ENCODE data around the gene MAML3.

Gene MAML3

DNA sequence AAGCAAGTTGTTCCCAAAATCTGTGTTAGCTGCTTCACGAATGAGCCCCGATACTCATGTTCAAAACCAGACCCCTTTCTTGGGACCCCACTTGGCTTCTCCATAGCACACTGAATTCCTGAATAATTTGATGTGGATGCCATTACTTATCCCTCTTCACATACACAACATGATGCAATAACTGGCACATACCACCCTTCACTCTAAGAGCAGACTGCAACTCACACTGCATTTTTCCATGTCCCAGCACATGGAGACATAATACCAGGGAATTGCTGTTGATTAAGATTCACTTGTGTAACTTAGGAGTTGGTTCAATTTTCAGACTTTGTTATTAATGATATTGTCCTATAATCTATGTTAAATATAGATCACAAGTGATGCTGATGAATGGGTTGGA lies 213.4 kb downstream of the MAML3 start:
- in situ Hi-C loops (cut with MboI; ENCODE audit: low sequenced_read_pairs): no loop called here

DNA sequence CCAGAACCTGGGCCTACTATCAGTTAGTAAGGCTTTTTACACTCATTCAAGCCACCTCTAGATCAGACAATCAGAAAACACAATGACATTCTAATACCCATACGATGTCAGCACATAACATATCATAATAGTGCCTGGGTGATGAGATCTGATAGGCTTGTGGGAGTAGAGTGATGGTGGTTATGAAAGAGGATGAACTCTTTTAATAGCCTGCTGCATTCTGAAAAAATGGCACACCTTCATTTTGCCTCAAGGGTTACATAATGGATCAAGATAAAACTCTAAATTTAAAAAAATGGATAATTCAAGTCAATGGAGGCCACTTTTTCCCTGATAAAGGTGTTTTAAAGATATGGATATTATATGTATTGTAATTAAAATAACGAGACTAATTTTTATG lies 215.6 kb downstream of the MAML3 start:
- in situ Hi-C loops (cut with MboI; ENCODE audit: low sequenced_read_pairs): no loop called here

DNA sequence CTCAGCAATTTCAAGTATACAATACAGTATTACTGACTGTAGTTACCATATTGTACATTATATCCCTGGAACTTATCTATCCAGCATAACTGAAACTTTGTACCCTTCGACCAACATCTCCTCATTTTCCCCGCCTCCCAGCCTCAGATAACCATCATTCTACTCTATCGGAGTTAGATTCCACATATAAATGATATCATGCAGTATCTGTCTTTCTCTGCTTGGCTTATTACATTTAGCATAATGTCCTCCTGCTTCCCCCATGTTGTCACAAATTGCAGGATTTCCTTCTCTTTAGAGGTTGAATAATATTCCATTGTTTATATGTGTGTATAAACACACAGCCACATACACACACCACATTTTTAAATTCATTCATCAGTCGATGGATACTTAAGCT lies 218.1 kb downstream of the MAML3 start:
- in situ Hi-C loops (cut with MboI; ENCODE audit: low sequenced_read_pairs): no loop called here

DNA sequence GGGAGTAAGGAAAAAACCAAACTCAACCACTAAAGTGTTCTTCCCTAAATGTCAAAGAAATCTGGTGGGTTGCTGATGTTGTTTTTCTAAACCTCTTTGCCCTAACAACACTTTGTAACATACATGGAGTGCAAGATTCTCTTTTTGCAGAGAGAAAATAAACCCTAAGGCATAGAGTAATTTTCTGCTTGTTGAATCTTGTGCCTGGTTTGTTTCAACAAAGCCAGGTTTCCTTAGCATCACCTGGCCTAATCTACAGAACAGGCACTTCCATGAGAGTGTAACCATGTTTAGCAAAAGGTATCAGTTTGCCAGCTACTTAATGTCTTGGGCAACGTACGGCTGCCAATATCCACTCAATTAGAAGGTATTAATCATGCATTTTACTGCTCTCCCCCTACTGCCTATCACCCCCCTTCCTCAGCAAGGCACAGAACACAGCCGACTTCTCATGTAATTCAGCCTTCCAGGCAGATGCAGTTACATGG lies 219.2 kb downstream of the MAML3 start:
- in situ Hi-C loops (cut with MboI; ENCODE audit: low sequenced_read_pairs): no loop called here

DNA sequence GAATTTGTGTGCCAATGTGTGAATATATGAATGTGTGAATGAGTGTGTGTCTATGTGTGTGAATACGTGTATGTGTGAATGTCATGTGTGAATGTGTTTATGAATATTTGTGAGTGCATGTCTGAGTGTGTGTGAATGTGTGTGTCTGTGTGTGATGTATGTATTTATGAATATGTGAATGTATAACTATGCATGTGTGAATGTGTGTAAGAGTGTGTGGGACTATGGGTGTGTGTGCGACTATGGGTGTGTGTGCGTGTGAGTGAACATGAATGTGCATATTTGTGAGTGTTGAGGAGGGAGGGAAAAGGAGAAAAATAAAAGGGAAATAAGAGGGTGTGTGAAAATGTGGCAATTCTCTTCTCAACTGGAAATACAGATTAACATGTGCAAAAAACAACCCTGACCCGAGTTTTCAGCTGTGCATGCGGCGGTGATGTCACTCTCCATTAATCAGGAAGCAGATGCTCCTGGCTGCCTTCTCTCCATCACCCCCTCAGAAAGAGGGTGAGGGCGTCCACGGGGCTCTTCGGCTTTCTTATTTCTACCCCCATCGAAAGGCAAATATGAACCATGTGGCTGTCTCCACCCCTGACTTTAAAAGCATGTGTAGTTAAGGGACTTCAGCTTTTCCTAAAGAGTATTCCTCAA lies 219.8 kb downstream of the MAML3 start:
- in situ Hi-C loops (cut with MboI; ENCODE audit: low sequenced_read_pairs): no loop called here

DNA sequence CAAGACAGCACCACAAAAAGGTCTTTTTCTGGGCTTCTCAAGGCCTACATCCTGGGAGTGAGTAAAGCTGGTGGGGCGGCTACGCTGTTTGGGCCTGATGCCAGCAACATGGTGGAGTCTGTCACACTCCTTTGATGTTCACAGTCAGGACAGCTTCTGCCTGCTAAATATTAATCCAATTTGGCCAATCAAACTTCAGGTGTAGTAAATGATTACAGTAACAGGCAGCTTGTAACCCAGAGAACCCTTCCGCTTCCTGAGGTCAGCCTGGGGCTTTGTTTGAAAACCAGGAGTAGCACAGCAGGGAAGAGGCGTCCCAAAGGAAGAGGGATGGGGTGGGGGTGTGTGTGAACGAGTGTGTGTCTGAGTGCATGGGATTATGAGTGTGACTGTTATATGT lies 220.4 kb downstream of the MAML3 start:
- in situ Hi-C loops (cut with MboI; ENCODE audit: low sequenced_read_pairs): no loop called here

DNA sequence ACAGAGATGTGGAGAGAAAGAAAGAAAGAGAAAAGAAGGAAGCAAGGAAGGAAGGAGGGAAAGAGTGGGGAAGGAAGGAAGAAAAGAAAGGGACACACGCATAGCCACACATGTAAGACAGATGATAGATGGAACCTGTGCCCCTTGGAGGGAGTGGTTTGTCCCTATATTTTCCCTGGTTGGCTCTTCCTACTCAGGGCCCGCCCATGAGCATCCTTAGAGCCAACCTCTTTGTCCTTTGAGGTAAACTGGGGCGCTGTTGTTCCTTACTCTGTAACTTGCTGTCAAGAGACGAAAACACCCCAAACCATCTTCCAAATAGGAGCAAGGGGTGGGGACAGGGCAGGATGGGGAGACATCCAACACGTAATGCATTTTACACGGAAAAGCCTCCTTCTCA lies 220.9 kb downstream of the MAML3 start:
- in situ Hi-C loops (cut with MboI; ENCODE audit: low sequenced_read_pairs): no loop called here

DNA sequence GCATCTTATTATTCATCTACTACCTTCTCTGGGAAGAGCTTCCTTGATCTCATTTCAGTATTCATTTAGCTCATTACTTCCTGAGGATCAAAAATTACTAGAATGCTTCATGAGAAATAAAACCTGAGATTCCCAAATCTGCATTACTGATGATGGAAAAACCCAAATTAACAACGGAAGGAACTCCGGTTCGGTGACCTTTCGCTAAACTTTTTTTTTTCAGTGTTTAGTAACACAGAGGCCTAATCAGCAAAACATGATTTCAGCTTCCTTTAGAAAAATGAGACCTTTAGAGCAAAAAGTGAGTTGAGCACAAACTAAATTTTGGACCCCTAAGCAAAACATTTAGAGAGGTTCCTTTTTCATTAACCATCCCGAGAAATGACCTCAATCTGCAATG lies 229.2 kb downstream of the MAML3 start:
- in situ Hi-C loops (cut with MboI; ENCODE audit: low sequenced_read_pairs): no loop called here

DNA sequence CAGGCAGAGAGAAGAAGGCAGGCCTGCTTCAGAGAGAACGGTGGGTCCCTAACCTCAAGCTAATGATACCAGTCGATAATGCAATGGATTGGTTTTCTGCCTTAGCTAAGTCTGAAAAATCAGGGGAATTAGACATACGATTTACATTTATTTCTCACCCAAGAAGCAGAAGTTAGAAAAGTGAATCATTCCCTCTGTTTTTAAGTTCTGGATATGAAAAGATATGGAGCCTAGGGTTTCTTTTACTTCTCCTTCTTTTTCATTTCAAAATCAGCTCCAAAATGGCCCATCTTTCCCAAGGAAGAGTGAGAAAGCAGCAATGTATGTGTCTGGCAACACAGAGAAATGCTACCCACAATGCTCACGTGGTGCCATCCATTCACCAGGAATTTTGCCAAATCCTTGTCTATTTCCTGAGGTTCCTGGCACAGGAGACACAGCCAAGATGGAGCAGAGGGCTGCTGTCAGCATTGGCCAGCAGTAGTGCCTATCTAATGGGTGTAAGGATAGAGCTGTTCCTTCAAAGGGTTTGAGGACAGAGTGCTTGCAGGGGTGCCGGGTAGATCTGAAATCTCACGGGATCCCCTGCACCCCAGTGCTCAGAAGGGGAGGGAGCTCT lies 231.5 kb downstream of the MAML3 start:
- in situ Hi-C loops (cut with MboI; ENCODE audit: low sequenced_read_pairs): no loop called here

DNA sequence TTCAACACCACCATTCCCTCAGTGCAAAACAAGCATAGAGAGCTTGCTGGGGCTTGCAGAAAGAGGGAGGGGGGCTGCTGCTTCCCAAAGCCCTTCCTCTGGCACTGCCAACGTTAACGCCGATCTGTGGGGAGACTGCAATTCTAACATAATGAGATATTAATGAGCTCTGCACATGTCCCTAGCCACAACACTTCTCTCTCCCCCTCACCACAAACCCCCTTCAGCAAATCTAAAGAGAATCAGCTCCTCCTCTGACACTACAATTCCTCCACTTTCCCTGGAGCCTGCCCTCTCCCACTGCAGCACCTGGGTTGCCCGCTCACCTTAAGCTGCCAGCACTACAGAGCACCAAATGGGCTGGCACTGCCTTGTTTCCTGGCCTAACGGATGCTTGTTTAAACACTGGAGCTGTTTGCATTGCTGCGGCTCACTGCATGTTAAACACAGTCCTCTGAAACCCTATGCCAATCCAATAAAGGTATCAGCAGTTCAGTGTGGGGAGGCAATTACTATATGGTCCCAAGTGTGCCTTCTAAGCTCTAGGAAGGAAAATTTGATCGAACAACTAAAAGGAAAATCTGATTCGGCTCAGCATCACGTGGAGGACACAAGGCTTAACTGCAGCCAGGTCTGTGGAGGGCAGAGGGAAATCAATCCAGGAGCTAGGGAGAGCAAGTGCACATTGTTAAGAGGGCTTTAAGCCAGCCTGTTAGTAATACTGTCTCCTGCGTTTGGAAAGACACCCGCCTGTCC lies 232.4 kb downstream of the MAML3 start:
- in situ Hi-C loops (cut with MboI; ENCODE audit: low sequenced_read_pairs): no loop called here

DNA sequence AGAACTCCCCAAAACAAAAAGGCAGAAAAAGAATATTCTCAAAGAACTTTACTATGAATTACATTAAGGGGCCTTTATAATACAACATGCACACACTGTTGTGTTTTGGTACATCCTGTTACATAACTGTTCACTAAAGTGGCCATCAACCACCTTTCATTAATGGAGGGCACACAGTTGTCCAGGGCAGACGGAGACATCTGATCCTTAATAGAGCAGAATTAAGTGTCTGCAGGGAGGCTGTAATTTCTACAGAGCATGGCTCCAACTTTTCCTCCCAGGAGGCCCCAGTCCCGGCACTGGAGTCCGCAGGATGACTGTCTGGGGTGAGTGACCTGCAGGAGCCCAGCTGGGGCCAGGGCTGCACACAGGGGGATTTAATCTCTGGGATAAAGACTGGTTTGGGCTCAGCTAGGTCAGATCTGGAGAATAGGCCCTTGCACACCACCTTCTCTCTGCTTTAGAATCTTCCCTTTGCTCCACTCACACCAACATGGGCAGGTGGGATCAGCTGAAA lies 233.4 kb downstream of the MAML3 start:
- in situ Hi-C loops (cut with MboI; ENCODE audit: low sequenced_read_pairs): no loop called here

DNA sequence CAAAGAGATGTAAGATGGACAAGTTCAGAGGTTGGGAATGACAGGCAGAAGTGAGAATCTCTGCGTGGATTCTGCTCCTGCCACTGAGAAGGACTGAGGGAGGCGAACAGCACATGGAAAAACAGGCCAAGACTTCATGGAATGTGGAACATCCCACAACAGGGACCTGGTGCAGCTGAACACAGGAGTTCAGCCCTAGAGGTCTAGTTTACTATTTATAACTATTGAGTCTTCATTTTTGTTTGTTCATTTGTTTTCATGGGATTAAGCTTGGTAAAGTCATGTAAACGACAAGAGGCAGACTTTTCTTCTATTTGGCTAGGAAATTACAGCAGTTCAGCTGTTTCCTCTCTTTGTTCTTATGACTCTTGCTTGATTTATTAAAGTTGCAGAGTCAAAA lies 234.5 kb downstream of the MAML3 start:
- in situ Hi-C loops (cut with MboI; ENCODE audit: low sequenced_read_pairs): no loop called here

DNA sequence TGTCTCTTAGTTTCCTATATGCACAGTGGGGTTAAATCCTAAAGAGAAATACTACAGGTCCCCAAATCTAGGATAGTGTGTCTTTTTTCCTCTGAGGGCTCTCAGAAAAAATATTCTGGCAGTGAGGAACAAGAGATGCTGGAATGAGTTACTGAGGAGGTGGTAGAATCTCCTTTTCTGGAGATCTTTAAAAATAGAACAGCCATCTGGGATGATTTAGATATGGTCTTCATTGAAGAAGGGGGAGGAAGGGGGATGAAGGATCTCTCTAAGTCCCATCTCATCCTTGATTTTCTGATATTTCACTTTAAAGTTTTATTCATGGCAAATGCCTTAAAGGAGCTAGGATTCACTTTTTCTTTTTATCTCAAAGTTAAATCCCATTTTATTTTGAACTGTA lies 235.0 kb downstream of the MAML3 start:
- in situ Hi-C loops (cut with MboI; ENCODE audit: low sequenced_read_pairs): no loop called here

DNA sequence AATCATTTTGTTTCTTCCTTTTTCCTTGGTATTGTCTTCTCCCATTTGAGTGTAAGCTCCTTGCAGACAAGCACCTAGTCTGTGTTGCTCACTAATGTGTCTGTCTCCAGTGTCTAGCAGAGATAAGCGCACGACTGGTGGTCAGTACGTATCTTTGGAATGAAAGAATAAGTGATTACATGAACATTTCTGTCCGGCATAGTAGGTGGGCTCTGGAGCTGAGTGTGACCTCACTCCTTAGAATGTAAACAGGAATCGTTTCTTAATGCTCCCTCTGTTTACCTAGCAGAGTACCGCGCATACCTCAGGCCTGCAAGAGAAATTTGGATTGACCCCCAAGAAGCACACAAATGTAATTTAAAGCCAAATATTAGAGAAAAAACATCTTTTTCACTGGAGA lies 235.4 kb downstream of the MAML3 start:
- in situ Hi-C loops (cut with MboI; ENCODE audit: low sequenced_read_pairs): no loop called here

DNA sequence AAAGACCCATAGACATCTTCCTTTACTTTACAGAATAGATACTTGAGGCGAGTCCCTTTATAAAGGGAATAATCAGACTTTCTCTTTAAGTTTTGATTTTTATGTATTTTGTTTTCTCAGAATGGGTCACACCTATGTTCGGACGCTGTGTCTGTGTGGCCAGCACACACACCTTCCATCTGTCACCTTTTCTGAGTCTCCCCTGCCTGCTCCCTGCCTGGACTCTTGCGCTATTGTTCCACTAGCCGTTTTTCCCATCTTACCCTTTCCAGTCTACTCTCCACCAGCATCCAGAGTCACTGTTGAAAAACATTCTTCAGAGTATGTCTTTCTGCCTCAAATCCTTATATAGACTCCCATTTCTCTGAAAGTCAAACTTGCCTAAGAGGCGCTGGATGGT lies 236.1 kb downstream of the MAML3 start:
- in situ Hi-C loops (cut with MboI; ENCODE audit: low sequenced_read_pairs): no loop called here

DNA sequence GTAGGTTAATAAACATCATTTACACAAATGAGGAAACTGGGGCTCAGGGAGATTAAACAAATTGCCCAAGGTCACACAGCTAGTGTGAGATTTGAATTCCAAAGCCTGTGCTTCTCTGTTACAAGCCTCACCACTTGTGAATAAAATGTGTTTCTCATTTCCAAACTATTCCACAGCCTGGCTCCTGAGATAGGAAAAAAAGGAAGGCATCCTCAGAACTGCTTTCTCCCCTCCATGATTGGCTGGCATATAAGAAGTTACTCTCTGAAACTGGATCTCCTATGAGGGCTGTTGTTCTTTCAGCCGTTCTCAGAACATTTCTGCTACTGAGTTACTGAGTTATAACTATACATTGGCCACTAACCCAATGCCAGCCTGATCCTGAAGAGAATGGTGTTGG lies 237.9 kb downstream of the MAML3 start:
- in situ Hi-C loops (cut with MboI; ENCODE audit: low sequenced_read_pairs): no loop called here

DNA sequence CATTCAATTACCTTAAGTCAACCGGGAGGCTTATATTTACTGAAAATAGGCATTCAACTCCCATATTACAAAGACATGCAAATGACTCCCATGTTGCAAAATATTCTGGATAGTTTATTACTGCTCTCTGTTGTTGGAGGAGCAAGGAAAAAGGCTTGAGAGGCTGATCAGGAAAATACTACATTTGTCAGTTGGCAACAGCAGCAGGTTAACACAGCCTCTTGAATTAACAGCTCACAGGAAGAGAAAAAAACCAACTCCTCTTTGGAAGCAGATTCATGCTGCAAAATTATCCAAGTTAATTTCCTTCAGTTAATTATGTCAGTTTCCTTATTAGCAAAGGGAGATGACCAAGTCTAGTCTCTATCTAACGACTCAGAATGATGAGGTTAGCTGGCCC lies 238.9 kb downstream of the MAML3 start:
- in situ Hi-C loops (cut with MboI; ENCODE audit: low sequenced_read_pairs): no loop called here

DNA sequence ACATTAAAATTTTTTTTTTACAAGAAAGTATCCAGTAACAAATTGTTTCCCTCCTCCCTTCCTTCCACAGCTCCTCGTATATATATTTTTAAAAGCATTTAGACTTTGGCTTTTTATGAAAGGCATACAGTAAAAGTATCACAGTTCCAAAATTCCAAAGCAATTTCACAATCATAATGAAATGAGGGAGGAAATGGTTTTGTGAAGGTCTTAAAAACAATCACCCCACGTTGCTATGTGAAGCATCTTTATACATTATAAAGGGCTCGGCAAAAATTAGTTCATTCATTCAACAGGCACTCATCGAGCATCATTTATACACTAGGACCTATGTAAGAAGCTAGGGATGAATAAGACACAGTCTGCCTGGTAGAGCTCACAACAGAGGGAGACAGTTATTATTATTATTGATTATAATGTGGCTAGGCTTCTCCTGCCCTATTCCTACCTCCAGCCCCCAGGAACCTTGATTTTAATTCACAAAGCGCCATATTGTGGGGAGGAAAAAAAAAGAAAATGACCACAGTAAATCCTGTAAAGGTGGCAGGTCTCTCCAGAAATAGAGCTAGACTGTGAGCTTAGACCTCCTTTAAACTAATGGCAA lies 239.9 kb downstream of the MAML3 start:
- in situ Hi-C loops (cut with MboI; ENCODE audit: low sequenced_read_pairs): no loop called here

DNA sequence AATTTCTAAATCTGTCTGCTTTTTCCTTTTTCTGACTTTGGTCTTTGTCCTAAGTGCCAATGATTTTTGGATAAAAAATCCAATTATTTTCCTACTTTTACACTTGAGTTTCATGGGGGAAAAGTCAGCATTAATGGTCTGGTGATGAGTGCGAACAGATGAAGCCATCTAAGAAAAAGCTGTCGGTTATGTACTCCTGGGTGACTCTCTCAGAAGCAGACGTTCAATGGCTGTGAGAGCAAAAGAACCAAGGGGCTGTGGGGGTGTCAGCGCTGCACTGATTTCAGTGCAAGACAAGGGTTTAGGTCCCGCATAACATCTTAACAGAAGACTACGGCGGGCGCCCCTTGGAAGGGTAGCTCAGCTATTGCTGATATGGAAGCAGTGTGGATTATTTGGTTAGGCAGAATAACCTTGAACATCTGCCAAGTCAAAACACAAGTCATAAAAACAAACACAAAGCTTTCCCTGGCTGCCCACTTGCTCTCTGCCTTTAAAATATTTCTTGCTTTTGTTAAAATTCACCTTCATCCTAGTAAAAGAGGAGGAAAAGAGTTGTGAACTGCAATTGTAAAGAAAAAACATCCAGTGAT lies 240.5 kb downstream of the MAML3 start:
- in situ Hi-C loops (cut with MboI; ENCODE audit: low sequenced_read_pairs): no loop called here

DNA sequence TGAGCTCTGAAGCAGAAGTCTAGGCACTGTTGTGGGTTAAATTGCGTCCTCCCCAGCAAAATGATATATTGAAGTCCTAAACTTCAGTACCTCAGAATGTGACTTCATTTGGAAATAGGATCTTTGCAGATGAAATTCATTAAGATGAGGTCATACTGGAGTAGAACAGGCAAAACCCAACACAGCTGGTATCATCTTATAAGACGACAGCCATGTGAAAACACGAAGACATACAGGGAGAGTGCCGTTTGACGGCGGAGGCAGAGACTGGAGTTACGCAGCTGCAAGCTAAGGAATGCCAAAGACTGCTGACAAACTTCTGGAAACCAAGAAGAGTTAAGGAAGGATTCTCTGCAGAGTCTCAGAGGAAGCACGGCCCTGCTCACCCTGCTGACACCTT lies 241.5 kb downstream of the MAML3 start:
- in situ Hi-C loops (cut with MboI; ENCODE audit: low sequenced_read_pairs): no loop called here

DNA sequence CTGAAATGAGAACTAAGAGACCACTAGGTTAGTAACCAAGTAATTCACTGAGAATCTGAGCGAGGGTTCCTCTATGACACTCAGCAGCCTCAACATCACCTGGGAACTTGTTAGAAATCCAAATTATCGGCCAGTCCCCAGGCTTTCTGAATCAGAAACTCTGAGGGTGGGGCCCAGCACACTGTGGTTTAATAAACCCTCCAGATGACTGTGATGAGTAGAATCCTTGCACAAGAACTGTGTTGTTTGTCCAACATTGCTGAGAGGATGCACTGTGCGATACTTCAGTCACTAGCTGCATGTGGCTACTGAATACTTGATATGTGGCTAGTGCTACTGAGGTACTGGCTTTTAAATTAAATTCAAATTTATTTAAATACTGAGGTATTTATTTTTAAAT lies 243.9 kb downstream of the MAML3 start:
- in situ Hi-C loops (cut with MboI; ENCODE audit: low sequenced_read_pairs): no loop called here

Data from HL-60/S4 treated with phorbol 12-myristate 13-acetate at 8.2 ng/mL for 4 days and 3 days (cell line).